Activated effector memory CD4-positive, alpha-beta T cell treated with anti-CD3 and anti-CD28 coated beads, Interleukin-2, amount 50 U/mL, for 16 hours (primary cell): ENCODE data around the gene RIT1.

ENCODE experiments used
- DNase-seq: peaks from one replicate; pipeline ENCODE4 v3.0.0-alpha.2; 2020

Gene RIT1

DNA sequence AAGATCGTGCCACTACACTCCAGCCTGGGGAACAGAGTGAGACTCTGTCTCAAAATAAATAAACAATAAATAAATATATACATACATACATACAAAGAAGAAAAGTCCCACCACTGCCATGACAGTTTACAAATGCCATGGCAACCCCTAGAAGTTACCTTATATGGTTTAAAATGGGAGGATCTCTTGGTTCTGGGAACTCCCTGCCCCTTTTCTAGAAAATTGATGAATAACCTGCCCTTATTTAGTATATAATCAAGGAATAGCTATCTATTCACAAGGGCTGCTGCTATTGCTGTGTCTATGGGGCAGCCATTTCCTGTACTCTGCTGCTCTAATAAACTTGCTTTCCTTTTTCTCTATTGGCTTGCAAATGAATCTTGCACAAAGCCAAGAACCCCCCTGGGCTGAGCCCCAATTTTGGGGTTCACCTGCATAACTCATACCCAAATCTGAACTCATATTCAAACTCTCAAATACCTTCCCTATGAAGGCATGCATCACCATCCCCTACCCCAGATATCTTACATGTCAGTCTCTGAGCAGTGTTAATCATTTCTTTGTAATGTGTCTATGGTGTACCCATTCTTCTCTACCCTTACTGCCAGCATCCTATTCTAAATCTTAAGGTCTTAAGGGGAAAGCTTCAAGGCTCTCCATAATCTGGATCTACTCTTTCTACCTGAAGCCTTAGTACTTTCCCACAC is 63.2 kb downstream of the RIT1 start:
- DNase-seq = no peak
